ENCODE results near the gene BLOC1S5.

DNA sequence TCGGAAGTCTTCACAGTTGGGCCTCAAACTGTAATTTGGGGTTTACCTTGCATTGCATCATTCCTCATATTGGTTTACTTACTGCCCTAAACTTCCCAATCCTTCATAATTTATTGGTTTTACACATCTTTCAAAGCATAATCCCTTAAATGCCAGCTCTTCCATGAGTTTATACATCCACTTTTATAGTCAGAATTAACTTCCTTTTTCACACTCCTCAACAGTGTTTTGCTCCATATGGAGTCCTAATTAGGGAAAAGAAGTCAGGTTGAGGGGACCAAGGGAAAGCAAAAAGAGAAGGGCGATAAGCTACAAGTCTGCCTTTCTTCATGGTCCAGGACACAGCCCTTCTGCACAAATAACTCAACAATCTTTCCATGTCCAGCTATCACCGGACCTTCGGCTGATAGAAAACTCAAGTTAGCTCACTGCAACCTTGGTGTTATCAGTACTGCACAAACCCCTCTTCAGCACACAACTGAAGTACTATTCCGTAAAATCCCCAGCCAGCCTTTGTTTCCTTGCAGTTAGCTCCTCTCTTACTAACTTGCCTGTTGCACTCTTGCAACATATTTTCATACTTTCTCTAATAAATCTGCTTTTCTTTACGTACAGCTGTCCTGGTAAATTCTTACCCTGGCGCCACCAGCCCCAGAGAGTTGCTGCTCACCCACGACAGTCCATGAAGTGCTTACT lies 36.1 kb upstream of the BLOC1S5 start:
- TF ChIP-seq, protein P1, sequence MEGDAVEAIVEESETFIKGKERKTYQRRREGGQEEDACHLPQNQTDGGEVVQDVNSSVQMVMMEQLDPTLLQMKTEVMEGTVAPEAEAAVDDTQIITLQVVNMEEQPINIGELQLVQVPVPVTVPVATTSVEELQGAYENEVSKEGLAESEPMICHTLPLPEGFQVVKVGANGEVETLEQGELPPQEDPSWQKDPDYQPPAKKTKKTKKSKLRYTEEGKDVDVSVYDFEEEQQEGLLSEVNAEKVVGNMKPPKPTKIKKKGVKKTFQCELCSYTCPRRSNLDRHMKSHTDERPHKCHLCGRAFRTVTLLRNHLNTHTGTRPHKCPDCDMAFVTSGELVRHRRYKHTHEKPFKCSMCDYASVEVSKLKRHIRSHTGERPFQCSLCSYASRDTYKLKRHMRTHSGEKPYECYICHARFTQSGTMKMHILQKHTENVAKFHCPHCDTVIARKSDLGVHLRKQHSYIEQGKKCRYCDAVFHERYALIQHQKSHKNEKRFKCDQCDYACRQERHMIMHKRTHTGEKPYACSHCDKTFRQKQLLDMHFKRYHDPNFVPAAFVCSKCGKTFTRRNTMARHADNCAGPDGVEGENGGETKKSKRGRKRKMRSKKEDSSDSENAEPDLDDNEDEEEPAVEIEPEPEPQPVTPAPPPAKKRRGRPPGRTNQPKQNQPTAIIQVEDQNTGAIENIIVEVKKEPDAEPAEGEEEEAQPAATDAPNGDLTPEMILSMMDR (conservative IDR thresholded peaks at IDR 0.05): no peak
- no peak for TF ChIP-seq EZH2 (IDR thresholded peaks at IDR 0.05; ENCODE audit: low read depth)

Data from PC-9 (cell line).